Esophagus muscularis mucosa (tissue), 4 donors: ENCODE data around the gene DUSP2. TPM values are rescaled to one million over a fixed set of nuclear protein-coding genes. Genes with fewer than 3 reads are reported as not detected.
"Not testable (repeated sequence)": the region's sequence is repeated elsewhere in the genome, so short reads cannot be mapped to it uniquely, and the experiment has no call there.

Experiments used
- DNase-seq: peaks from one replicate; pipeline ENCODE4 v3.0.0-alpha.2; 2017; ENCODE audit errors: extremely low spot score
- H3K27ac ChIP-seq, 4 donors: fragments of 200-600 bp; sonication (generic); replicated peaks in 1 of 4; 1 replicate in 3 of 4; 2 replicates in 1 of 4; pipeline ENCODE4 v1.5.1; 2016 to 2019; ENCODE audit warnings: mild to moderate bottlenecking in 1 of 4
- H3K27me3 ChIP-seq, 4 donors: fragments of 200-600 bp; sonication (generic); one replicate each; pipeline versions ENCODE4 v1.5.1 to v1.6.0; 2016 to 2019
- H3K36me3 ChIP-seq, 4 donors: fragments of 200-600 bp; sonication (generic); one replicate each; pipeline ENCODE4 v1.5.1; 2016 to 2019
- H3K4me1 ChIP-seq, 4 donors: fragments of 200-600 bp; sonication (generic); one replicate each; pipeline ENCODE4 v1.5.1; 2016 to 2019
- H3K4me3 ChIP-seq, 4 donors: fragments of 200-600 bp; sonication (generic); 1 replicate in 2 of 4; 2 replicates in 2 of 4; pipeline ENCODE4 v1.5.1; 2016 to 2019; ENCODE audit warnings: mild to moderate bottlenecking in 4 of 4, moderate library complexity in 1 of 4
- H3K9me3 ChIP-seq, 4 donors: fragments of 200-600 bp; sonication (generic); 1 replicate in 3 of 4; 2 replicates in 1 of 4; pipeline ENCODE4 v1.5.1; 2016 to 2019
- CTCF ChIP-seq, 3 experiments: fragments of 200-600 bp in 2 of 3; fragments of 450-650 bp in 1 of 3; sonication (generic) in 2 of 3; IDR thresholded peaks; one replicate each; pipeline ENCODE4 v1.5.1; 2017 to 2019; ENCODE audit warnings: antibody characterized with exemption in 3 of 3, mild to moderate bottlenecking in 2 of 3, moderate library complexity in 1 of 3
- EP300 ChIP-seq: sonication (generic); formaldehyde crosslinking; IDR thresholded peaks from one replicate; pipeline ENCODE4 v1.6.1; 2017; ENCODE audit warnings: antibody characterized with exemption
- POLR2A ChIP-seq: fragments of 450-650 bp; IDR thresholded peaks from one replicate; pipeline ENCODE4 v1.6.1; 2017; ENCODE audit warnings: antibody characterized with exemption, moderate library complexity, mild to moderate bottlenecking, low read depth
- POLR2AphosphoS5 ChIP-seq, 2 donors: sonication (generic); formaldehyde crosslinking; IDR thresholded peaks; one replicate each; pipeline ENCODE4 v1.6.1; 2017; ENCODE audit warnings: antibody characterized with exemption in 2 of 2
- WGBS: methylation state at CpG from one replicate; pipeline ENCODE4 v1.1.5; 2018; 5-methylcytosine and 5-hydroxymethylcytosine counted together
- intact Hi-C: fragments of 100-400 bp; cut with DNase I; formaldehyde crosslinking; loops from one replicate; pipeline ENCODE4 v1.15.1; 2023
- total RNA-seq, 4 donors: library from RNA; depleted of rRNA; stranded (reverse); fragments of >200 nt; gene quantifications; one replicate each; pipeline versions ENCODE4 v1.1.0 to v1.2.1, GENCODE V29; 2016

Gene DUSP2
- total RNA-seq, 4 donors from 2014 or later, result 1.1 to 5.5 (median 1.7) TPM

GRCh38 chr2:96144481-96145035 lies 682 bp downstream of the DUSP2 start:
- Histone ChIP-seq H3K4me1 (peaks cover 25 to 50% (median 48%) of the 10 kb centered on the region in 4 donors), H3K27me3 (no peaks in the 10 kb centered on the region), H3K9me3 (no peaks in the 10 kb centered on the region), H3K4me3 (peak overlapping the region; percentile 62 to 70 (median 68)), H3K27ac (peak overlapping the region in 2 of 4 donors; percentile 69 to 75), H3K36me3 (no peaks in the 10 kb centered on the region)
- TF ChIP-seq EP300, result no peak
- no peak for TF ChIP-seq CTCF (IDR thresholded peaks at IDR 0.05)
- TF ChIP-seq POLR2AphosphoS5 (IDR thresholded peaks at IDR 0.05), result no peak
- TF ChIP-seq POLR2A, result no peak
- intact Hi-C loops, result loop anchor here (5.0 kb wide), 1 partner anchor 113 kb away; no protein-coding TSS in a partner anchor
- 10% methylated on average over 10 of the region's 35 CpGs for WGBS
- DNase-seq, result no peak

GRCh38 chr2:96143848-96144480 lies 1.3 kb downstream of the DUSP2 start:
- Histone ChIP-seq H3K36me3 (no peaks in the 10 kb centered on the region), H3K4me3 (peak overlapping the region; percentile 62 to 70 (median 68)), H3K9me3 (no peaks in the 10 kb centered on the region), H3K4me1 (peaks cover 25 to 49% (median 47%) of the 10 kb centered on the region in 4 donors), H3K27me3 (no peaks in the 10 kb centered on the region), H3K27ac (no peak overlapping the region)
- WGBS, result 92% methylated on average over 18 of the region's 23 CpGs
- DNase-seq, result no peak
- intact Hi-C loops, result no loop called here
- TF ChIP-seq CTCF (IDR thresholded peaks at IDR 0.05) (no peak), POLR2A (no peak), EP300 (no peak), POLR2AphosphoS5 (IDR thresholded peaks at IDR 0.05) (no peak)

- DNase-seq, result no peak
- peak overlapping the region in 2 of 4 donors; percentile 65 to 70 for H3K4me3 ChIP-seq
- TF ChIP-seq POLR2AphosphoS5 (IDR thresholded peaks at IDR 0.05) (no peak), CTCF (IDR thresholded peaks at IDR 0.05) (no peak), POLR2A (no peak), EP300 (no peak)
- H3K27ac ChIP-seq, result no peak overlapping the region
- H3K27me3 ChIP-seq, result peaks cover 0 to 4% (median 0%) of the 10 kb centered on the region in 4 donors
- H3K36me3 ChIP-seq, result no peaks in the 10 kb centered on the region
- peaks cover 25 to 43% (median 41%) of the 10 kb centered on the region in 4 donors for H3K4me1 ChIP-seq
- 91% methylated on average over 8 of the region's 10 CpGs for WGBS
- intact Hi-C loops, result no loop called here
- H3K9me3 ChIP-seq, result no peaks in the 10 kb centered on the region
Measured at GRCh38 chr2:96143231-96143847, 1.9 kb downstream of the DUSP2 start.

- no peak for DNase-seq
Measured at GRCh38 chr2:96142217-96143113, 2.8 kb downstream of the DUSP2 start.

GRCh38 chr2:96141624-96141967 lies 3.6 kb downstream of the DUSP2 start:
- Histone ChIP-seq H3K27me3 (peaks cover 0 to 19% (median 0%) of the 10 kb centered on the region in 4 donors), H3K4me1 (peaks cover 21 to 26% (median 26%) of the 10 kb centered on the region in 4 donors)
- DNase-seq, H3K27ac ChIP-seq, H3K36me3 ChIP-seq, intact Hi-C loops, H3K4me3 ChIP-seq, H3K9me3 ChIP-seq: not testable (repeated sequence)
- 96% methylated on average over 5 of the region's 5 CpGs for WGBS

More at GRCh38 chr2:96142217-96143113, 2.8 kb downstream of the DUSP2 start:
- WGBS, result 84% methylated on average over 15 of the region's 26 CpGs
- Histone ChIP-seq H3K27me3 (peaks cover 0 to 12% (median 0%) of the 10 kb centered on the region in 4 donors), H3K4me3 (no peak overlapping the region), H3K4me1 (peaks cover 21 to 34% (median 32%) of the 10 kb centered on the region in 4 donors), H3K27ac (no peak overlapping the region), H3K36me3 (no peaks in the 10 kb centered on the region), H3K9me3 (no peaks in the 10 kb centered on the region)
- intact Hi-C loops, result no loop called here
- TF ChIP-seq POLR2AphosphoS5 (IDR thresholded peaks at IDR 0.05) (no peak), EP300 (no peak), POLR2A (no peak), CTCF (IDR thresholded peaks at IDR 0.05) (no peak)
